GM18870 (cell line): ENCODE data around the gene SKIC2.
"Not testable (repeated sequence)": the region's sequence is repeated elsewhere in the genome, so short reads cannot be mapped to it uniquely, and the experiment has no call there.

Experiments used
- ATAC-seq: cut with Tn5 transposase; IDR thresholded peaks from one replicate; pipeline ENCODE4 v1.9.1; 2021; ENCODE audit warnings: moderate library complexity; ENCODE audit not compliant: unreplicated experiment

The SKIC2 gene

DNA sequence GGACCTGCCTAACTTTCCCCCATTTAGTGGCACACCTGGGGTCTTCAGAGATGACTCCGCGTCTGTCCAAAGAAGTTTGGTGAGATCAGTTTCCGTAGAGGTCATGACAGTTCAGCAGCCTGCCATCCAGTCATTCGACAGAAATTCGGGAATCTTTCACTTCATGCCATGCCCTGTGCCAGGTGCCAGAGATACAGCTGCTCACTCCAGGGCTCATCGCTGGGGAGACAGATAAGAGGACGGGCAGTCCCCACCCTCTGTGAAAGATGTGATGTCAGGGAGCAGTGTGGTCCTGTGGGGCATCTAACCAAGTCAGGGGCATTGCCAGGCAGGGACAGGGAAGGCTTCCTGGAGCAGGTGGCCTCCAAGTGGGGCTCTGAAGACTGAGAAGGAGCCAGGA, 44.3 kb downstream of the SKIC2 start:
- not testable (repeated sequence) for ATAC-seq

DNA sequence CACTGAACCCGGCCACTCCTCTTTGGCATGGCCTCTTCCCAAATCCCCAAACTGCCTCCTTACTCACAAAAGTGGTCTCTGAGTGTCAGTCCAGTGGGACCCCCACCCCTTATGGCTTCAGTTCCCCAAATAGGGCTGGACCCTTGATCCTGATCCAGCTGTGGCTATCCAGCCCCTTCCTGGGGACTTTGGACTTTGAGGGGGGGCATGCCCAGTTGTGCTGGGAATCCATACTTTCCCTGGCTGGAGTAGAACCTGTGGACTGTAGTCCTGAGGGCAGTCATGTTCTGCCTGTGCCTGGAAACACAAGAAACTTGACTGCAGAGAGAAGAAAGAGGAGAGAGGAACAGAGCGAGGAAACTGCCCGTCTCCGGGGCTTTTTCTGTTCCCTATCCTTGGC, 45.4 kb downstream of the SKIC2 start:
- ATAC-seq: not testable (repeated sequence)

DNA sequence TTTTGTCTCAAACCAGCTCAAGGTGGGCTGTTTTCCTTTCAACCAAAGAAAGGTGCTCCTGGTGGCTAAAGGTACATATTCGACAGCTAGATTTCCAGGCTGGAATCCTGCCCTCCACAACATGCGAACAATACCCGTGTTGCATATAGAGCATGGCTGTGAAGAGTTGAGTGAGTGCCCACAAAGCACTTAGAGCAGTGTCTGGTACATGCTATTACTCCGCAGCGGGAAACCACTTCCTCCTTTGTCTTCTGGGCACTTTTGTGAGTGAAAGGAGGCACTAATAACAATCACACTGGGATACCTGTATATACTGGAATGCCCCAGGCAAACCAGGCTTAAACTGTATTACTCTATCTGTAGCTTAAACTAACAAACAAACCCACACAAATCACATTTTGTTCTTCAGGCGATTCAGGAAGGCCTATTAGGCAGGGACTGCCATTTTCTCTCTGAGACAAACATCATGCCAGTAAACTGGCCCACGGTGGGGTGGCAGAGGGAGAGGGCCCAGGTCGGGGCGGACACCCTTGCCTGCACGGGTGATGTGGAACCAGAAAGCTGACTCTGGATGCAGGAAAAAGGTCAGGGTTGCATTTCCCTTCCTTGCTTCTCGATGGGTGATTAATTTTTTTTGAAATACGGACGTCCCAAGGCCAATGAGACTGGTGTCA, 46.0 kb downstream of the SKIC2 start:
- ATAC-seq: not testable (repeated sequence)

DNA sequence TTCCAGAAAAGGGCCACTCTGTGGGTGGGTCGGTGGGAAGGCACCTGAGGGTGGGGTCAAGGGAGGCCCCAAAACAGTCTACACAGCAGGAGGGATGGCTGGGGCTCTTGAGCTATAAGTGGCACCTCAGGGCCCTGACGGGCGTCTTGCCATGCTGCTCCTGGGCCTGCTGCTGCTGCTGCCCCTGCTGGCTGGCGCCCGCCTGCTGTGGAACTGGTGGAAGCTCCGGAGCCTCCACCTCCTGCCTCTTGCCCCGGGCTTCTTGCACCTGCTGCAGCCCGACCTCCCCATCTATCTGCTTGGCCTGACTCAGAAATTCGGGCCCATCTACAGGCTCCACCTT, 46.5 kb downstream of the SKIC2 start:
- ATAC-seq: not testable (repeated sequence)

DNA sequence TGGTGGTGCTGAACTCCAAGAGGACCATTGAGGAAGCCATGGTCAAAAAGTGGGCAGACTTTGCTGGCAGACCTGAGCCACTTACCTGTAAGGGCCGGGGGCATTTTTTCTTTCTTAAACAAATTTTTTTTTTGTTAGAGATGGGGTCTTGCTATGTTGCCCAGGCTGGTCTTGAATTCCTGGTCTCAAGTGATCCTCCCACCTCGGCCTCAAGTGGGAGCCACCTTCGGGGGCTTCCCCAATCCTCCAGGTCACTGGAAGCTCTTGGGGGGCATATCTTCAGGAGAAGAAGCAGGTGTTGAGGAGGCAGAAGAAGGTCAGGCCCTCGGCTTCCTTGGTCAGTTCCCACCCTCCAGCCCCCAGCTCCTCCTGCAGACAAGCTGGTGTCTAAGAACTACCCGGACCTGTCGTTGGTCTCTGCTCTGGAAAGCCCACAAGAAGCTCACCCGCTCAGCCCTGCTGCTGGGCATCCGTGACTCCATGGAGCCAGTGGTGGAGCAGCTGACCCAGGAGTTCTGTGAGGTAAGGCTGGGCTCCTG, 47.1 kb downstream of the SKIC2 start:
- not testable (repeated sequence) for ATAC-seq

DNA sequence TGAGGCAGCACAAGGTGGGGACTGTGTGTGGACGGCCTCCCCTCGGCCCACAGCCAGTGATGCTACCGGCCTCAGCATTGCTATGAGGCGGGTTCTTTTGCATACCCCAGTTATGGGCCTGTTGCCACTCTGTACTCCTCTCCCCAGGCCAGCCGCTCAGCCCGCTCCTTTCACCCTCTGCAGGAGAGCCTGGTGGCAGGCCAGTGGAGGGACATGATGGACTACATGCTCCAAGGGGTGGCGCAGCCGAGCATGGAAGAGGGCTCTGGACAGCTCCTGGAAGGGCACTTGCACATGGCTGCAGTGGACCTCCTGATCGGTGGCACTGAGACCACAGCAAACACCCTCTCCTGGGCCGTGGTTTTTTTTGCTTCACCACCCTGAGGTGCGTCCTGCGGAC, 48.1 kb downstream of the SKIC2 start:
- not testable (repeated sequence) for ATAC-seq

DNA sequence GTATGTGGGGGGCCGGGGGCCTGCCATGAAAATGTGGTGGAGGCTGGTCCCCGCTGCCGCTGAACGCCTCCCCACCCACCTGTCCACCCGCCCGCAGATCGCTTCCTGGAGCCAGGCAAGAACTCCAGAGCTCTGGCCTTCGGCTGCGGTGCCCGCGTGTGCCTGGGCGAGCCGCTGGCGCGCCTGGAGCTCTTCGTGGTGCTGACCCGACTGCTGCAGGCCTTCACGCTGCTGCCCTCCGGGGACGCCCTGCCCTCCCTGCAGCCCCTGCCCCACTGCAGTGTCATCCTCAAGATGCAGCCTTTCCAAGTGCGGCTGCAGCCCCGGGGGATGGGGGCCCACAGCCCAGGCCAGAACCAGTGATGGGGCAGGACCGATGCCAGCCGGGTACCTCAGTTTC, 49.1 kb downstream of the SKIC2 start:
- ATAC-seq: not testable (repeated sequence)

DNA sequence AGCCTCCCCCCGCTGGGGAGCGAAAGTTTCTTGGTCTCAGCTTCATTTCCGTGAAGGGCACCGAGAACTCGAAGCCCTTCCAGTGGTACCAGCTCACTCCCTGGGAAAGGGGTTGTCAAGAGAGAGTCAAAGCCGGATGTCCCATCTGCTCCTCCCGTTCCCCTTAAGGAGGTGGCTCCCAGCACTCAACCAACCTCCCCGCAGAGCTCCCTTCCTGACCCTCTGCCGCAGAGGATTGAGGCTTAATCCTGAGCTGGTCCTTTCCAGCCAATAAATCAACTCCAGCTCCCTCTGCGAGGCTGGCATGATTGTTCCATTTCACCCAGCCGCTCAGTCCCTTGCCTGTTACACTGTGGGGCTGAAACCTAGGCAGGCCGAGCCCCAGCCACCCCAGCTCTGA, 49.6 kb downstream of the SKIC2 start:
- ATAC-seq: not testable (repeated sequence)

DNA sequence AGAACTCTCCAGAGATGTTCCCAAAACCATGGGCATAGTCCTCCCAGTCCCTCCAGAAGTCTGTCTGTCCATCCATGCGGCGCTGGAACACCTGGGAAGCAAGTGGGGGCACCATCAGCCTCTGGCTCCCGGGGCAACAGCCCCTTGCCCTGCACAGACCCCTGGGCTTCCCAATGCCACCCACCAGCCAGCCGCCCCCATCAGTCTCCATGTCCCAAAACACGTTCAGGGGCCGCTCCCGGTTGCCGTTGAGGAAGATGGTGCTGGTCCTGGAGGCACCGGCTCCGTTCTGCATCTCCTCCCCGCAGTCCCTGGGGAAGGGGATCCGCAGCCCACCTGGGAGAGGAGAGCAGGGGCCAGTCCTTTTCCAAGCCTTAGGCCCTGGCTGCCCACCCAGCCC, 50.6 kb downstream of the SKIC2 start:
- not testable (repeated sequence) for ATAC-seq

DNA sequence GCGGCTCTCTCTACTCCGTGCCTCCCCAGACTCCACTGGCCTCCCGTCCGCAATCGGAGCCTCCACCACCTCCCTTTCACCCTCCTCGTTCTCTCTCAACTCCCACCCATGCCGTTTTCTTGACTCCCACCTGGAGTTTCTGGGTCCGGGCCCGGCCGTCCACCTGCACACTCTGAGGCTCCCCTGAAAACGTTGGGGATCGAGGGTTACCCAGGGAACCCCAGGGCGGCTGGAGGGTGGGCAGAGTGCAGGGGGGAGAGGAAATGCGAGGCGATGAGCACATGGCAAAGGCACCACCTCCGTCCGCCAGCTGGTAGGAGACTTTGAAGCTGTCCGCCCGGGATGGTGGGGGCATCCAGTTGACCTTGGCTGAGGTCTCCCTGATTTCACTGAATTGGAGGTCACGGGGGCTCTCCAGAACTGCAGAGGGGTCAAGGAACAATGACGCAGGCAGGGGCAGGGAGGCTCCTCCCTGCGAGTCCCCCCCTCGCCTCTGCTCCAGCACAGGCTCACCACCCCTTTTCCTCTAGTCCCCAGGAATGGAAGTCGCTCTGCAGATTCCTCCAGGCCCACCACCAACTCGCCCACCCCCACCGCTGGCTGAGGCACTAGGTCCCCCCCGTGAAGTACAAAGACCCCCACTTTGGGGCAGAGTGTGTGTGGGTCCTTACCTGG, 52.0 kb downstream of the SKIC2 start:
- not testable (repeated sequence) for ATAC-seq

DNA sequence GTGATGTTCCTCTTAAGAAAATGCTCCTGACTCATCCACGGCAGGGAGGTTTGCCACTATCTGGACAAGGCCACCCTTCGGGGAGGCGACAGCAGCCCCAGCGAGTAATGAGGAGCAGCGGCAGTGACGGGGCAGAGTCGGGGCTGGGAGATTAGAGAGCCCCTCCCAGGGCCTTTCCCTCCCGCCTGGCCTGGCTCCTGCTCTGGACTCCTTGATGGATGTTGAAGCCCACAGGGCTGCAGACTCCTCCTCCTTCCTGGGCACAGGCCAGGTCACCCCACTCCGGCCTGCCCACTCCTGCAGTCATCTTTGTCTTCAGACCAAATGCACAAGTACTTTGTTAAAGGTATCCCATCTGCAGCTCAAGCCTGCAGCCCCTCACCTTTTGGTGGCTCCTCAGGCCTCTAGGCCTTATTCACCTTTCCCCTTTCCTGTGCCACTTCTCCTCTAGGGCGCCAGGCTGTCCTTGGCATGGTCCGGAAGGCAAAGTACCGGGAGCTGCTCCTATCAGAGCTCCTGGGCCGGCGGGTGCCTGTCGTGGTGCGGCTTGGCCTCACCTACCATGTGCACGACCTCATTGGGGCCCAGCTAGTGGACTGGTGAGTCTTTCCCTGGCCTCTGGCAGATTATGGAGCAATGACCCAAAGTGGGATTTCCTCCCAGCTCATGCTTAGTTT, 54.1 kb downstream of the SKIC2 start:
- not testable (repeated sequence) for ATAC-seq

DNA sequence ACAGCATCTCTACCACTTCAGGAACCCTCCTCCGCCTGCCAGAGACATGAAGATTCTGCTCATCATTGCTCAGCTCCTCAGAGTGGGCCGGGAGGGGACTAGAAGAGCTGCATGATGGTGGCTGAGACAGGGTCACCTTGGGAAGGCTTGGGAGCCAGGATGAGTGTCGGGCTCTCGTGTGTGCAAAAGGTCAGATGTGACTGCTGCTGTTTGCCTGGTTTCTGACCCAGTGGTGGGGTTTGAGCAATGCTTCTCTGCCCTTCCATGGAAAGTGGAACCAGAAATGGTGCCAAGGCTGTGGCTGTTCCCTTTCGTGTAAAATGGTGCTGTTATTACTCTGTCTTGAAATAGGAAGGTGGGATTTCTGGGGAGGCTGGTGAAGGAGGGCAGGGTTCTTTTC, 54.8 kb downstream of the SKIC2 start:
- ATAC-seq: not testable (repeated sequence)

DNA sequence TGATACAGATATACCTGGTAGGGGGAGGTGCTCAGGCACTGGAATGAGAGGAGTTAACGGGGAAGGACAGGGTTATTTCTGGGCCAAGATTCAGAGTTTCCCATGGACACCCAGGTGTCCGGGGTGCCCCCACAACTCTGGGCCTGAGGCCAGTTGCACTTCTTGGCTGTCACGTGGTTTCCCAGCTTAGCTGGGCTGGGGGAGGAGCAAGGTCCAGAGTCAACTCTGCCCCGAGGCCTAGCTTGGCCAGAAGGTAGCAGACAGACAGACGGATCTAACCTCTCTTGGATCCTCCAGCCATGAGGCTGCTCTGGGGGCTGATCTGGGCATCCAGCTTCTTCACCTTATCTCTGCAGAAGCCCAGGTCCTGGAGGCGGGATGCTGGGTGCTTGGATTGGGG, 55.6 kb downstream of the SKIC2 start, which contains the start of gene C4B:
TSS of gene C4B (plus strand) at position 249 of the 400 bp plus-strand sequence. CDS start at position 300, 51 bp downstream.
- not testable (repeated sequence) for ATAC-seq
